ENCODE measurements around the gene NAALADL2.
"Not testable (repeated sequence)": the region's sequence is repeated elsewhere in the genome, so short reads cannot be mapped to it uniquely, and the experiment has no call there.

NAALADL2 gene

GRCh38 chr3:175552929-175553328, 693.8 kb downstream of the NAALADL2 start:
- no peak for DNase-seq (ENCODE audit: low read depth in 4 of 4, low spot score in 1 of 4)

- no peak for DNase-seq (ENCODE audit: low read depth in 4 of 4, low spot score in 1 of 4)
Observed at GRCh38 chr3:175554801-175555200, 695.7 kb downstream of the NAALADL2 start.

DNA sequence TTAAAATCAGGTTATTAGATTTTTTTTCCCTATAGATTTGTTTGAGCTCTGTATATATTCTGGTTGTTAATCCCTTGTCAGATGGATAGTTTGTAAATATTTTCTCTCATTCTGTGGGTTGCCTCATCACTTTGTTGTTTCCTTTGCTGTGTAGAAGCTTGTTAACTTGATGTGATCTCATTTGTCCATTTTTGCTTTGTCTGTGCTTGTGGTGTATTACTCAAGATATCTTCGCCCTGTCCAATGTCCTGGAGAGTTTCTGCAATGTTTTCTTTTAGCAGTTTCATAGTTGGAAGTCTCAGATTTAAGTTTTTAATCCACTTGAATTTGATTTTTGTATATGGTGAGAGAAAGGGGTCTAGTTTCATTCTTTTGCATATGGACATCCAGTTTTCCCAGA, 699.1 kb downstream of the NAALADL2 start:
- no peak for DNase-seq (ENCODE audit: low read depth in 4 of 4, low spot score in 1 of 4)

DNA sequence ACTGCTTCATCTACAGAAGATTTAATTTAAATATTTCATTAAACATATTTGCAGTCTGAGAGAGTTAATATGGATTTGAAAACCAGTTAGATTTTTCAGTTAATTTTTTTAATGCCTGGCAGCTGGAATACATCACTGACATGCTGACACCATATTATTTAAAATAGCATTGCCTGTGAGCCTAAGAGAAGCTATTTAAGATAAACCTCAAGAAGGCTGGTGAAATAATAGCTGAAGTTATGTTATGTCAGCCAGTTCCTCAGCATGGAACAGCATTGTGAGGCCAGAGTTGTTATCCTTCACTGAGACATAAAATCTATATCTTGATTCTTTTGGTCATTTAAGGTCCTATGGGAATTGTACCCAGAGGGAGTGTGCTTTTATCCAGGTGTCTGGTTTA, 705.2 kb downstream of the NAALADL2 start:
- DNase-seq (ENCODE audit: low read depth in 4 of 4, low spot score in 1 of 4): no peak

DNA sequence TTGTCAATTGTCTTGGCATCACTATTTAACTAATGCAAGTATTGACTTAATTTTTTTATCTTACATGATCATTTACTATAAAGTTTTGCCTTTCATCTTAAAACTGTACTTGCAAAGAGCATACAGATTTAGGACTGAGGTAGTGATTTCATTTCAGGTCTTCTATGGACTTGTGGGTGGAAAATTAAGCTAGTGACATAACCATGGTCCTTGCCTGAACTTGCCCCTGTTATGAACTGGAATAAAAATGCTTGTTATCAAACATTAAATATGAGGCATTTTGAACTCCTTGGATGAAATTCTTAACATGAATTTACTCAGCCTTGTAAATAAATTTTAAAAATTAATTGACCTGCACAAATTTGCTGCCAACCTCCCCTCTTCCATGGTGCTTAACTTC, 712.0 kb downstream of the NAALADL2 start:
- no peak for DNase-seq (ENCODE audit: low read depth in 4 of 4, low spot score in 1 of 4)

DNA sequence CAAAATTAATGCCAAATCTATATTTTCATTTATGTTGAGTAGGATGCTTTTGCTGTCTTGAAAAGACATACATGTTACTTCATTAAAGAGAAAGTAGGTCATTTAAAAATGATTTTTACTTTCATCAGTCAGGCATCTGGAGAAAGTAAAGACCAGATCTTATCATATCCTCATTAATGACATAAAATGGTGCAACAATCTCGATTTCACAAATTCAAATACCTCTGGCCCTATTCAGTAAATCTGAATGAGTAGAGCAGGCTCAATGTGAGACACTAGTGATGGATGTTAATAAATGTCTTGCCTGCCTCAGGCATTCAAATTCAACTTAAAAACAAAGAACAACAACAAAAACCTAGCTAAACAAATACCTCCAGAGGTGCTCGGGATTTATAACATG, 714.1 kb downstream of the NAALADL2 start:
- DNase-seq (ENCODE audit: low read depth in 4 of 4, low spot score in 1 of 4): no peak

- DNase-seq (ENCODE audit: low read depth in 4 of 4, low spot score in 1 of 4): no peak
Observed at GRCh38 chr3:175580318-175580717, 721.2 kb downstream of the NAALADL2 start.

- DNase-seq (ENCODE audit: low read depth in 4 of 4, low spot score in 1 of 4): no peak
Observed at GRCh38 chr3:175585898-175586297, 726.8 kb downstream of the NAALADL2 start.

GRCh38 chr3:175590745-175591144, 731.6 kb downstream of the NAALADL2 start:
- no peak for DNase-seq (ENCODE audit: low read depth in 4 of 4, low spot score in 1 of 4)

DNA sequence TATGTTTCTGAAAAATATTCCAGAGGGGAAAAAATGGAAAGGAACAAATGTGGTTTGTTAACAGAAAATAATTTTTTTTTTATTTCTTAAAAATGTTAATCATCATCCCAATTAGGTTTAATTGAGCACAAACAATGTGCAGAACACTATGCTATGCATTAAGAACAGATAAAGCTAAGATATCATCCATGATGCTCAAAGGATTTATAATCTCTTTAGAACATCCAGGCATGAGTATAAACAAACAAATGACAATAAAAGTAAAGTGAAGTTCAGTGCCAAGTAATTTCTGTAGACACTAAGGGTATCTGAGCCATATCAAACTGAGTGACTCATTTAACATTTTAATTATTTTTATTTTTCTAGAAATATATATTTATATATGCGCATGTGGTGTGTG, 732.2 kb downstream of the NAALADL2 start:
- DNase-seq (ENCODE audit: low read depth in 4 of 4, low spot score in 1 of 4): no peak

GRCh38 chr3:175593331-175593730, 734.2 kb downstream of the NAALADL2 start:
- DNase-seq (ENCODE audit: low read depth in 4 of 4, low spot score in 1 of 4): no peak

DNA sequence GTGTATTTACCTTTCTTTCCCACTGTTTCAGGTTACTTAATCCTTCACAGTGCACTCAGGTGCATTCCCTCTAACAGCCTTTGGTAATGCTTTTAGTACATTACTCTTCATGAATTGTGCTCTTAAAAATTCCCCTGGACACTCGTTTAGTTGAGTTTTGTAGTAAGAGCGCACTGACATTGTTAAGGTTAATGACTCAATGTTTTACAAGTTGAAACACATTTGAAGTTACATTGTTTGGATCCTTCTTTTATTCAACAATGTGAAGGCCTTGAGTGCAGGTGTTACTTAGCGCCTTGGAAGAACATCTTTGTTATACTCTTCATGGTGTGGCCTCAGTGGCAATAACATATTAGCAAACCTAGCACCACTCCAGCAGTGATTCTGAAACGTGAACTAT, 739.6 kb downstream of the NAALADL2 start:
- DNase-seq (ENCODE audit: low read depth in 4 of 4, low spot score in 1 of 4): no peak

GRCh38 chr3:175601521-175601920, 742.4 kb downstream of the NAALADL2 start:
- DNase-seq (ENCODE audit: low read depth in 4 of 4, low spot score in 1 of 4): no peak

DNA sequence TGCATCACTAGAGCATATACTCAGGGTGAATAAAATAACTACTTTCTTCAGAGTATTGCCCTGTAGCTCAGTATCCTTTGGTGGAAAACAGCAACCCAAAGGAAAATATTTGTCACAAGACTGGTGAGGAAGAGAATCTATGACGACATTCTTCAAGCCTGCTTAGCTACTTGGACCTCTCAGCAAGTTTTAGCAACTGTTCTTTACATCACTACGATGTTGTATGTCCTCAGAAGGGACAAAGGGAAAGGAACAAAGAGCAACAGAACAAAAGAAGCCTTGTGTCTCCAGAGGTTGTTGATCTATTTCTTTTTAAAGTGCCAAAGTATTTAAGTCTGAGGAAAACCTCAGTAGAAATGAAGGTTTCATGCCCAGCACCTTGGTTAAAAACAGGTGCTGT, 746.7 kb downstream of the NAALADL2 start:
- DNase-seq (ENCODE audit: low read depth in 4 of 4, low spot score in 1 of 4): no peak

- no peak for DNase-seq (ENCODE audit: low read depth in 4 of 4, low spot score in 1 of 4)
Observed at GRCh38 chr3:175606650-175607318, 747.6 kb downstream of the NAALADL2 start.

- no peak for DNase-seq (ENCODE audit: low read depth in 4 of 4, low spot score in 1 of 4)
Observed at GRCh38 chr3:175608356-175608755, 749.2 kb downstream of the NAALADL2 start.

DNA sequence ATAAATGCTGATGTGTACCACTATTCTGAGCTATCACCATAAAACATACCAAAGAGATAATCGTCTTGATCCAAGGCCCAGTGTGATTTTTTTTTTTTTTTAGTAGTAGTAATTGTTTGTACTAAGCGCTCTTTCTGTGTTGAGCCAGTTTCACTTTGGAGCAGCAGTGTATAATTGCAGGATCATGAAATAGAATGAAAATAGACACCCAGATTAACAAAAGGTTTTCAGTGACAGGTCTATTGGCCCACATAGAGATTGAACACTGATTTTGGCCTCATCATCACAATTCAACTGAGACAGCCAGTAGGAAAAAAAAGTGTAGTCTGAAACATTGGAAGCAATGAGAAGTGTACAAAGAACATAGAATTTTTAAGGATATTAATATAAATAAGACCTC, 749.8 kb downstream of the NAALADL2 start:
- no peak for DNase-seq (ENCODE audit: low read depth in 4 of 4, low spot score in 1 of 4)

DNA sequence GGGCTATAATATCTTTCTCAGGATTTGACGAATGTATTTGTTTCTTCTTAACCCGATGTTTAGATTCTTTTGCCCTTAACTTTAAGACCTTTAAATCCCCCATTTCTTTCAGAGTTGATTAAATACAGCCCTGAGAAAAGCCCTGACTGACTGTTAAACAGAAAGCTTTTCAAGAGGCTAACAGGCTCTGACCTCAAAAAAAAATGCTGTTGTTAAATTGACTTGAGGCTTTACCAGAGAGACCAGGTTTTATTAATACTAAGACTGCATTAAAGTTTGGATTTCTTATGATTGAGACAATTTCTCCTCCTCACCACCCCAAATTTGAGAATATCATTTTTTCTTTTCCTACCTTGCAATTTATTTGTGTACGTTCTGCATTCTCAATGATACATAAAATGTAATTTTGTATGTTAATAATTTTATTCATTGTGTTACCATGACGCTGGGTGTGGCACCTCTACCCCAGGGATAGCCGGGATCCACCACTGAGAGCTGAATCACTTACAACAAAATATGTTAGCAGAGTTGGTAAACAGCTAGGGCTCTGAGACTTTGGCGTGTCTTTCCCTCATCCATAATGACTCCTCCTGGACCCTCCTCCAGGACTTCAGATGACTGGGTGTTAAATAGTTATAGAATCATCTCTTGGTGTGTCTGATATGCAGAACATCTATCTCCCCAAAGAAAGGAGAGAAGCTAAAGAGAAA, 753.5 kb downstream of the NAALADL2 start:
- DNase-seq (ENCODE audit: low read depth in 4 of 4, low spot score in 1 of 4): no peak

DNA sequence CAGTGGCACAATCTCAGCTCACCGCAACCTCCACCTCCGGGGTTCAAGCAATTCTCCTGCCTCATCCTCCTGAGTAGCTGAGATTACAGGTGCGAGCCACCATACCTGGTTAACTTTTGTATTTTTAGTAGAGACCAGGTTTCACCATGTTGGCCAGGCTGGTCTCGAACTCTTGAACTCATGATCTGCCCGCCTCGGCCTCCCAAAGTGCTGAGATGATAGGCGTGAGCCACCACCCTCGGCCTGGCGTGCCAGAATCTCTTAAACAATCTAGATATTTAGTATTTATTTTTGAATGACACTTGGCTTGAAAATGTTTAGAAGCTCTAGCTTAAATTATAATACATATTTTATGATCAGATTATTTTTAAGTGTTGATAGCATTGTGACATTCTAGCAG, 755.0 kb downstream of the NAALADL2 start:
- not testable (repeated sequence) for DNase-seq (ENCODE audit: low read depth in 4 of 4, low spot score in 1 of 4)

DNA sequence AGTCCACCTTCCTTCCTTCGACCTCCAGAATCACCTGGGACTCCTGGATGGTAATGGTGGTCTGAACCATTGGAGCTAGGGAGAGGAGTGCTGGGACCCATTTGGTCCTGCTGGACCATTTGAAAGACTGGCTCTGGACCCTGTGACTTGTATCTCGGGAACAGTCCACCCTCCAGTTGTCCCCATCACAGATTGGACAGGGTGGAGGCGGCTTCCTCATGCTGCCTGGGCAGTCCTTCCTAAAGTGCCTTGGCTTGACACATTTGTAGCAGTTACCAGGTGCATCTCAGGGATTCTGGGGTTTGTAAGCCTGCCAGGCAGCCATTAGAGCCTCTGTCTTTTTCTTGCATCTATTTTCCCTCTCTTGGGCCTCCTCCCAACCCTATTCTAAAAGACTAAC, 758.1 kb downstream of the NAALADL2 start:
- DNase-seq (ENCODE audit: low read depth in 4 of 4, low spot score in 1 of 4): no peak

DNA sequence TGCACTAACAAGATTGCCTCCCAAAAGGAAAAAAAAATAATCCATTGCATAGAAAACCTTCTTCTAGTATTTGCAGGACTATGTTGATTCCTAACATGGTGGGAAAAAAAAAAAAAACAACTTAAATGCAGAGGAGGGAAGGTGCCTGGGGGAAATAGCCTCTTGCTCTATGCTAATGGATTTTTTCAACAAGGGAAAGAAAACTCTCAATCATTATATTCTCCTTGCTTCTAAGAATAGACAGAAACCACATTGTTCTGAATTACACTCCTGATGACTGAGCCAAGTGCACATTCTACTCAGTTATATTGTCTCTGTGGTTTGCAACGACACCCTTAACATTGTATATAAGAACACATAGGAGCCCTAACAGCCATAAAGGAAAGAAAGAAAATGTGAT, 760.2 kb downstream of the NAALADL2 start:
- no peak for DNase-seq (ENCODE audit: low read depth in 4 of 4, low spot score in 1 of 4)

- DNase-seq (ENCODE audit: low read depth in 4 of 4, low spot score in 1 of 4): no peak
Observed at GRCh38 chr3:175620093-175620492, 761.0 kb downstream of the NAALADL2 start.

DNA sequence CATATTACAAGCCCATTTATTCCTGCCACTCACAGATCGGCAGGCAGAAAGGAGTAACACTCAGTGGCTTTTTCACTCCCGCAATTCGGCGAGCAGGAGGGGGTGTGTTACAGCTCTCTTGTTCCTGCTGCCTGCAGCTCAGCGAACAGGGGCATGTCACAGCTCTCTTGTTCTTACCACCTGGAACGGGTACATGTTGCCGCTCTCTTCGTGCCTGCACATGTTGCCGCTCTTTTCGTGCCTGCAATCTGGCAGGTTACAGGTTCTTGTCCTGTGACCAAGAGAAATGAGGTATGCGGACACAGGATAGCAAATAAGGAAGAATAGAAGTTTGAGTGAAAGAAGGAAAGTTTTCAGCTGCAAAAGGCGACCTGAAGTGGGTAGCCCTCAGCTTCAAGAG, 761.4 kb downstream of the NAALADL2 start:
- DNase-seq (ENCODE audit: low read depth in 4 of 4, low spot score in 1 of 4): no peak

Measured in stimulated activated CD4-positive, alpha-beta T cell treated with anti-CD3 and anti-CD28 coated beads, Interleukin-1b, Interleukin-23, amount 100 ng/mL, for 24 hours (primary cell).